CD14-positive monocyte (primary cell): ENCODE results near the gene TRPV4. TPM values are rescaled to one million over a fixed set of nuclear protein-coding genes. Genes with fewer than 3 reads are reported as not detected.

ENCODE experiments used
- DNase-seq, 3 donors: peaks; one replicate each; pipeline ENCODE4 v3.0.0-alpha.2; 2011 to 2022
- H2AFZ ChIP-seq: 2 replicates; pipeline ENCODE4 v1.6.0; 2012; ENCODE audit warnings: mild to moderate bottlenecking, low read depth, low read length, inconsistent platforms; ENCODE audit not compliant: insufficient read depth, poor library complexity, severe bottlenecking
- H3K27ac ChIP-seq, 2 donors: 1 replicate in 1 of 2; 2 replicates in 1 of 2; pipeline ENCODE4 v1.5.1; 2012 to 2013; ENCODE audit warnings: low read length in 2 of 2, control low read depth in 1 of 2, inconsistent platforms in 1 of 2, low read depth in 1 of 2, mild to moderate bottlenecking in 1 of 2
- H3K27me3 ChIP-seq, 2 donors: one replicate each; pipeline versions ENCODE4 v1.6.0 to v1.6.1; 2011 to 2013; ENCODE audit warnings: low read length in 2 of 2; ENCODE audit not compliant: control insufficient read depth in 2 of 2, insufficient read depth in 2 of 2
- H3K36me3 ChIP-seq, 2 donors: replicated peaks in 1 of 2; 1 replicate in 1 of 2; 2 replicates in 1 of 2; pipeline versions ENCODE4 v1.5.1 to v1.6.1; 2012 to 2013; ENCODE audit warnings: low read length in 2 of 2, control low read depth in 1 of 2, inconsistent platforms in 1 of 2, mild to moderate bottlenecking in 1 of 2; ENCODE audit not compliant: insufficient read depth in 2 of 2, control insufficient read depth in 1 of 2
- H3K4me1 ChIP-seq, 2 donors: 1 replicate in 1 of 2; 2 replicates in 1 of 2; pipeline versions ENCODE4 v1.5.1 to v1.6.1; 2012 to 2013; ENCODE audit warnings: low read length in 2 of 2, control low read depth in 1 of 2, inconsistent platforms in 1 of 2, mild to moderate bottlenecking in 1 of 2, moderate library complexity in 1 of 2; ENCODE audit not compliant: insufficient read depth in 2 of 2, control insufficient read depth in 1 of 2
- H3K4me2 ChIP-seq: replicated peaks from 2 replicates; pipeline ENCODE3; 2012; ENCODE audit warnings: low read length, moderate library complexity, mild to moderate bottlenecking; ENCODE audit not compliant: poor library complexity, severe bottlenecking; ENCODE audit errors: extremely low read depth
- H3K4me3 ChIP-seq, 3 experiments: fragments of 200-600 bp in 1 of 3; sonication (generic) in 1 of 3; replicated peaks in 1 of 3; 1 replicate in 2 of 3; 2 replicates in 1 of 3; pipeline ENCODE4 v1.5.1; 2011 to 2013; ENCODE audit warnings: low read length in 3 of 3, mild to moderate bottlenecking in 3 of 3, control low read depth in 2 of 3, low read depth in 2 of 3, inconsistent platforms in 1 of 3, moderate library complexity in 1 of 3
- H3K79me2 ChIP-seq: 2 replicates; pipeline ENCODE4 v1.6.0; 2012; ENCODE audit warnings: mild to moderate bottlenecking, control low read depth, inconsistent platforms, low read length, moderate library complexity; ENCODE audit not compliant: insufficient read depth
- H3K9ac ChIP-seq: 2 replicates; pipeline ENCODE4 v1.6.0; 2017; ENCODE audit warnings: low read length, mild to moderate bottlenecking; ENCODE audit not compliant: insufficient read depth, poor library complexity, severe bottlenecking
- H3K9me3 ChIP-seq, 2 donors: replicated peaks in 1 of 2; 1 replicate in 1 of 2; 2 replicates in 1 of 2; pipeline versions ENCODE4 v1.5.1 to v1.6.1; 2012 to 2013; ENCODE audit warnings: low read length in 2 of 2, control low read depth in 1 of 2; ENCODE audit not compliant: control insufficient read depth in 1 of 2, insufficient read depth in 1 of 2
- H4K20me1 ChIP-seq: 2 replicates; pipeline ENCODE4 v1.6.0; 2012; ENCODE audit warnings: mild to moderate bottlenecking, low read length, control low read depth, moderate library complexity; ENCODE audit not compliant: insufficient read depth
- H3K27ac Mint-ChIP-seq, 7 donors: one replicate each; pipeline ENCODE4 v1.8.0; 2020; ENCODE audit warnings: mild to moderate bottlenecking in 7 of 7, mixed read lengths in 7 of 7, moderate library complexity in 6 of 7, inconsistent platforms in 2 of 7
- H3K27me3 Mint-ChIP-seq, 3 donors: one replicate each; pipeline ENCODE4 v1.8.0; 2021 to 2022; ENCODE audit warnings: low read depth in 3 of 3, mild to moderate bottlenecking in 3 of 3, mixed read lengths in 3 of 3, moderate library complexity in 3 of 3, inconsistent platforms in 1 of 3
- H3K36me3 Mint-ChIP-seq, 2 donors: one replicate each; pipeline ENCODE4 v1.8.0; 2020; ENCODE audit warnings: mixed read lengths in 2 of 2, inconsistent platforms in 1 of 2, mild to moderate bottlenecking in 1 of 2
- H3K4me1 Mint-ChIP-seq: one replicate; pipeline ENCODE4 v1.8.0; 2020; ENCODE audit warnings: mild to moderate bottlenecking, mixed read lengths
- H3K4me3 Mint-ChIP-seq, 2 donors: one replicate each; pipeline ENCODE4 v1.8.0; 2020; ENCODE audit warnings: mild to moderate bottlenecking in 2 of 2, mixed read lengths in 2 of 2, moderate library complexity in 1 of 2
- H3K9me3 Mint-ChIP-seq, 7 donors: one replicate each; pipeline ENCODE4 v1.8.0; 2020 to 2022; ENCODE audit warnings: mixed read lengths in 7 of 7, mild to moderate bottlenecking in 6 of 7, moderate library complexity in 6 of 7, inconsistent platforms in 2 of 7
- CTCF ChIP-seq: fragments of 200-600 bp; IDR thresholded peaks from one replicate; pipeline ENCODE4 v1.8.0; 2022; ENCODE audit warnings: antibody characterized with exemption, mild to moderate bottlenecking
- WGBS: methylation state at CpG from one replicate; pipeline ENCODE4 v1.1.5; 2013; ENCODE audit warnings: missing lambda C conversion rate; ENCODE audit not compliant: insufficient coverage; 5-methylcytosine and 5-hydroxymethylcytosine counted together
- intact Hi-C, 2 donors: fragments of 100-400 bp; cut with micrococcal nuclease; formaldehyde crosslinking; loops; one replicate each; pipeline versions ENCODE4 v1.15.0 to v1.15.1; 2023
- polyA plus RNA-seq, 3 donors: library from polyadenylated mRNA; depleted of rRNA in 1 of 3; unstranded in 2 of 3; stranded (reverse) in 1 of 3; fragments of 300-500 nt in 2 of 3; fragments of >200 nt in 1 of 3; fragmentation: Illumina TruSeq in 2 of 3; gene quantifications; 1 replicate in 2 of 3; 2 replicates in 1 of 3; pipeline ENCODE4 v1.2.3, GENCODE V29; 2012 to 2021

TRPV4 gene
- polyA plus RNA-seq, 3 donors = 0.64 to 3.1 (median 2.0) TPM

GRCh38 chr12:109832541-109833306, 474 bp downstream of the TRPV4 start:
- Mint-ChIP-seq H3K4me1 (peaks cover 73% of the 10 kb centered on the region), H3K36me3 (peaks cover 11 to 17% of the 10 kb centered on the region in 2 donors), H3K27ac (peak overlapping the region in 2 of 7 donors; percentile 5 to 72), H3K27me3 (peaks cover 20 to 39% (median 30%) of the 10 kb centered on the region in 3 donors), H3K4me3 (peak overlapping the region; percentile 73 to 78), H3K9me3 (peaks cover 0 to 5% (median 2%) of the 10 kb centered on the region in 7 donors)
- H2AFZ ChIP-seq = peak overlapping the region; percentile 69
- TF ChIP-seq CTCF = no peak
- peak overlapping the region; percentile 69 for H3K4me2 ChIP-seq
- DNase-seq = no peak
- peak overlapping the region; percentile 53 for H3K9ac ChIP-seq
- peaks cover 0 to 23% of the 10 kb centered on the region in 2 donors for H3K27me3 ChIP-seq
- 24% methylated on average over 26 of the region's 31 CpGs for WGBS
- H3K4me1 ChIP-seq = peaks cover 48 to 72% of the 10 kb centered on the region in 2 donors
- no peaks in the 10 kb centered on the region for H3K79me2 ChIP-seq
- H4K20me1 ChIP-seq = no peaks in the 10 kb centered on the region
- H3K36me3 ChIP-seq = no peaks in the 10 kb centered on the region
- H3K27ac ChIP-seq = no peak overlapping the region
- H3K4me3 ChIP-seq = peak overlapping the region; percentile 15 to 57 (median 28)
- intact Hi-C loops = no loop called here
- H3K9me3 ChIP-seq = no peaks in the 10 kb centered on the region

GRCh38 chr12:109831929-109832328, 1.3 kb downstream of the TRPV4 start:
- intact Hi-C loops = no loop called here

More at GRCh38 chr12:109831929-109832328, 1.3 kb downstream of the TRPV4 start:
- Histone ChIP-seq H3K4me1 (peaks cover 53 to 72% of the 10 kb centered on the region in 2 donors), H3K27me3 (peaks cover 0 to 23% of the 10 kb centered on the region in 2 donors), H2AFZ (no peak overlapping the region), H3K79me2 (no peaks in the 10 kb centered on the region), H3K27ac (no peak overlapping the region), H3K9me3 (no peaks in the 10 kb centered on the region), H3K36me3 (no peaks in the 10 kb centered on the region), H3K4me2 (no peak overlapping the region), H3K9ac (no peak overlapping the region), H3K4me3 (no peak overlapping the region), H4K20me1 (no peaks in the 10 kb centered on the region)
- no peak overlapping the region for H3K27ac Mint-ChIP-seq
- no peak for DNase-seq
- H3K4me1 Mint-ChIP-seq = peaks cover 73% of the 10 kb centered on the region
- H3K4me3 Mint-ChIP-seq = peak overlapping the region; percentile 34 to 57
- WGBS = 97% methylated on average over 9 of the region's 9 CpGs
- no peak for TF ChIP-seq CTCF
- H3K36me3 Mint-ChIP-seq = peaks cover 9 to 20% of the 10 kb centered on the region in 2 donors
- H3K9me3 Mint-ChIP-seq = peaks cover 0 to 5% (median 2%) of the 10 kb centered on the region in 7 donors
- peaks cover 21 to 39% (median 30%) of the 10 kb centered on the region in 3 donors for H3K27me3 Mint-ChIP-seq
